ENCODE measurements around the gene ARSB.

- TF ChIP-seq REST (IDR thresholded peaks at IDR 0.05; ENCODE audit: insufficient read depth in 1 of 2, low read depth in 2 of 2, low read length in 2 of 2) (no peak), SIN3A (IDR thresholded peaks at IDR 0.05; ENCODE audit: borderline replicate concordance, insufficient read depth, low read length) (no peak), POLR2AphosphoS5 (IDR thresholded peaks at IDR 0.05; ENCODE audit: low read depth, low read length) (no peak), TAF1 (IDR thresholded peaks at IDR 0.05; ENCODE audit: borderline replicate concordance, insufficient read depth, low read length) (no peak)
Measured at GRCh38 chr5:78741019-78741418, 244.1 kb downstream of the ARSB start.

Measured in PFSK-1 (cell line).